Activated naive CD8-positive, alpha-beta T cell treated with anti-CD3 and anti-CD28 coated beads, Interleukin-2, amount 10 ng/mL, durations not matched to agents 7 days and 5 days (primary cell): ENCODE measurements around the gene KLK10. TPM values are rescaled to one million over a fixed set of nuclear protein-coding genes. Genes with fewer than 3 reads are reported as not detected.
"Not testable (repeated sequence)": the region's sequence is repeated elsewhere in the genome, so short reads cannot be mapped to it uniquely, and the experiment has no call there.

Experiments
- ATAC-seq: fragments of 150-1000 bp; cut with Tn5 transposase; one replicate; pipeline ENCODE4 v1.10.0; 2021; ENCODE audit warnings: low read depth, moderate library complexity
- POLR2A ChIA-PET: fragments of 350-600 bp; sonication (Branson Sonifier 250); formaldehyde crosslinking; loops from one replicate; lab custom pipeline; 2021; ENCODE audit warnings: antibody characterized with exemption; lab: Charles Lee
- DNase-seq: peaks from one replicate; pipeline ENCODE4 v3.0.0; 2021
- H3K27ac Mint-ChIP-seq: one replicate; pipeline ENCODE4 v1.8.0; 2022; ENCODE audit warnings: mild to moderate bottlenecking, mixed read lengths
- H3K27me3 Mint-ChIP-seq: one replicate; pipeline ENCODE4 v1.8.0; 2022; ENCODE audit warnings: mild to moderate bottlenecking, moderate library complexity, mixed read lengths
- H3K36me3 Mint-ChIP-seq: one replicate; pipeline ENCODE4 v1.8.0; 2021; ENCODE audit warnings: mild to moderate bottlenecking, mixed read lengths
- H3K4me1 Mint-ChIP-seq: one replicate; pipeline ENCODE4 v1.8.0; 2021; ENCODE audit warnings: mixed read lengths
- H3K4me3 Mint-ChIP-seq: one replicate; pipeline ENCODE4 v1.8.0; 2022; ENCODE audit warnings: mild to moderate bottlenecking, moderate library complexity, mixed read lengths
- H3K9me3 Mint-ChIP-seq: one replicate; pipeline ENCODE4 v1.8.0; 2021; ENCODE audit warnings: mixed read lengths
- total RNA-seq, 2 experiments: library from RNA; stranded (reverse); gene quantifications; one replicate each; pipeline ENCODE4 v1.2.3, GENCODE V29; 2021

KLK10 gene
- total RNA-seq, 2 experiments from 2014 or later, result not detected

GRCh38 chr19:51005248-51005647, 14.3 kb downstream of the KLK10 start:
- no peak for DNase-seq
- H3K9me3 Mint-ChIP-seq, result no peaks in the 10 kb centered on the region
- H3K36me3 Mint-ChIP-seq, result no peaks in the 10 kb centered on the region
- no peak overlapping the region for H3K27ac Mint-ChIP-seq
- peaks cover 22% of the 10 kb centered on the region for H3K27me3 Mint-ChIP-seq
- H3K4me1 Mint-ChIP-seq, result no peaks in the 10 kb centered on the region
- POLR2A ChIA-PET, result no interaction called here
- ATAC-seq, result no peak
- H3K4me3 Mint-ChIP-seq, result no peak overlapping the region

- H3K27me3 Mint-ChIP-seq, result peaks cover 16% of the 10 kb centered on the region
- no peak overlapping the region for H3K27ac Mint-ChIP-seq
- no peaks in the 10 kb centered on the region for H3K4me1 Mint-ChIP-seq
- POLR2A ChIA-PET, result no interaction called here
- no peaks in the 10 kb centered on the region for H3K36me3 Mint-ChIP-seq
- H3K4me3 Mint-ChIP-seq, result no peak overlapping the region
- DNase-seq, result no peak
- ATAC-seq, result no peak
- no peaks in the 10 kb centered on the region for H3K9me3 Mint-ChIP-seq
These were observed 16.2 kb downstream of the KLK10 start for GRCh38 chr19:51003316-51003715.

- POLR2A ChIA-PET, result no interaction called here
- Mint-ChIP-seq H3K27ac (no peak overlapping the region), H3K4me1 (no peaks in the 10 kb centered on the region), H3K36me3 (no peaks in the 10 kb centered on the region), H3K4me3 (no peak overlapping the region), H3K9me3 (no peaks in the 10 kb centered on the region), H3K27me3 (peaks cover 16% of the 10 kb centered on the region)
- peak; percentile 30 for ATAC-seq
- DNase-seq, result no peak
These were observed 16.8 kb downstream of the KLK10 start for GRCh38 chr19:51002542-51003311.

GRCh38 chr19:51002089-51002532, 17.4 kb downstream of the KLK10 start:
- peaks cover 16% of the 10 kb centered on the region for H3K27me3 Mint-ChIP-seq
- DNase-seq, result no peak
- no peak overlapping the region for H3K4me3 Mint-ChIP-seq
- H3K9me3 Mint-ChIP-seq, result no peaks in the 10 kb centered on the region
- H3K36me3 Mint-ChIP-seq, result no peaks in the 10 kb centered on the region
- POLR2A ChIA-PET, result no interaction called here
- no peaks in the 10 kb centered on the region for H3K4me1 Mint-ChIP-seq
- no peak for ATAC-seq
- H3K27ac Mint-ChIP-seq, result no peak overlapping the region

GRCh38 chr19:51001515-51001914, 18.0 kb downstream of the KLK10 start, which contains the start of gene KLK8:
KLK8 (minus strand) TSS chr19:51001604; CDS start chr19:51001167, 437 bp downstream.
- ATAC-seq (no peak), DNase-seq (no peak)
- Mint-ChIP-seq H3K27ac (no peak within 1 kb of the TSS), H3K4me3 (no peak within 1 kb of the TSS), H3K4me1 (no peaks in the 10 kb centered on the region), H3K36me3 (no peaks in the 10 kb centered on the region), H3K27me3 (peaks cover 16% of the 10 kb centered on the region), H3K9me3 (no peaks in the 10 kb centered on the region)
- POLR2A ChIA-PET, result no interaction called here

GRCh38 chr19:51000981-51001380, 18.5 kb downstream of the KLK10 start:
- Mint-ChIP-seq H3K4me1 (no peaks in the 10 kb centered on the region), H3K27me3 (peaks cover 16% of the 10 kb centered on the region)

GRCh38 chr19:51000426-51000825, 19.1 kb downstream of the KLK10 start:
- Mint-ChIP-seq H3K9me3 (no peaks in the 10 kb centered on the region), H3K4me1 (no peaks in the 10 kb centered on the region), H3K27me3 (peaks cover 16% of the 10 kb centered on the region), H3K4me3 (no peak overlapping the region), H3K36me3 (no peaks in the 10 kb centered on the region), H3K27ac (no peak overlapping the region)
- DNase-seq (no peak), ATAC-seq (no peak)
- POLR2A ChIA-PET, result no interaction called here

More at GRCh38 chr19:51000981-51001380, 18.5 kb downstream of the KLK10 start:
- Mint-ChIP-seq H3K27ac (no peak overlapping the region), H3K4me3 (no peak overlapping the region), H3K36me3 (no peaks in the 10 kb centered on the region), H3K9me3 (no peaks in the 10 kb centered on the region)
- POLR2A ChIA-PET, result no interaction called here
- DNase-seq (no peak), ATAC-seq (no peak)

- ATAC-seq, result no peak
- H3K4me1 Mint-ChIP-seq, result no peaks in the 10 kb centered on the region
- DNase-seq, result no peak
- no peak overlapping the region for H3K4me3 Mint-ChIP-seq
- H3K27ac Mint-ChIP-seq, result no peak overlapping the region
- H3K36me3 Mint-ChIP-seq, result no peaks in the 10 kb centered on the region
- H3K9me3 Mint-ChIP-seq, result no peaks in the 10 kb centered on the region
- POLR2A ChIA-PET, result no interaction called here
- H3K27me3 Mint-ChIP-seq, result peaks cover 16% of the 10 kb centered on the region
These were observed 20.8 kb downstream of the KLK10 start for GRCh38 chr19:50998686-50999085.

- H3K4me3 Mint-ChIP-seq, result no peak overlapping the region
- H3K27ac Mint-ChIP-seq, result no peak overlapping the region
- DNase-seq (no peak), ATAC-seq (no peak)
- no peaks in the 10 kb centered on the region for H3K9me3 Mint-ChIP-seq
- no peaks in the 10 kb centered on the region for H3K36me3 Mint-ChIP-seq
- POLR2A ChIA-PET, result no interaction called here
- H3K4me1 Mint-ChIP-seq, result no peaks in the 10 kb centered on the region
- H3K27me3 Mint-ChIP-seq, result peaks cover 16% of the 10 kb centered on the region
These were observed 21.4 kb downstream of the KLK10 start for GRCh38 chr19:50998061-50998460.

- ATAC-seq (no peak), DNase-seq (no peak)
- no peak overlapping the region for H3K4me3 Mint-ChIP-seq
- H3K27me3 Mint-ChIP-seq, result peaks cover 4% of the 10 kb centered on the region
- POLR2A ChIA-PET, result no interaction called here
- H3K4me1 Mint-ChIP-seq, result no peaks in the 10 kb centered on the region
- no peaks in the 10 kb centered on the region for H3K9me3 Mint-ChIP-seq
- H3K27ac Mint-ChIP-seq, result no peak overlapping the region
- no peaks in the 10 kb centered on the region for H3K36me3 Mint-ChIP-seq
These were observed 25.4 kb downstream of the KLK10 start for GRCh38 chr19:50994129-50994528.

GRCh38 chr19:50992666-50993035, 26.9 kb downstream of the KLK10 start:
- H3K27ac Mint-ChIP-seq, result no peak overlapping the region
- no peak for DNase-seq
- peaks cover 8% of the 10 kb centered on the region for H3K27me3 Mint-ChIP-seq
- POLR2A ChIA-PET, result no interaction called here
- H3K36me3 Mint-ChIP-seq, result no peaks in the 10 kb centered on the region
- no peak for ATAC-seq
- H3K4me3 Mint-ChIP-seq, result no peak overlapping the region
- no peaks in the 10 kb centered on the region for H3K9me3 Mint-ChIP-seq
- no peaks in the 10 kb centered on the region for H3K4me1 Mint-ChIP-seq

- H3K27ac Mint-ChIP-seq, H3K9me3 Mint-ChIP-seq, H3K36me3 Mint-ChIP-seq, DNase-seq, H3K4me1 Mint-ChIP-seq, H3K4me3 Mint-ChIP-seq, POLR2A ChIA-PET, ATAC-seq: not testable (repeated sequence)
- peaks cover 43% of the 10 kb centered on the region for H3K27me3 Mint-ChIP-seq
These were observed 35.1 kb downstream of the KLK10 start for GRCh38 chr19:50984416-50984815.

GRCh38 chr19:50983625-50984292, 35.8 kb downstream of the KLK10 start, which contains the start of gene KLK7:
KLK7 (minus strand) TSS chr19:50983917; CDS start chr19:50982399, 1,518 bp downstream.
- Mint-ChIP-seq H3K9me3 (no peaks in the 10 kb centered on the region), H3K36me3 (no peaks in the 10 kb centered on the region), H3K4me3 (no peak within 1 kb of the TSS), H3K27ac (no peak within 1 kb of the TSS), H3K27me3 (peaks cover 40% of the 10 kb centered on the region), H3K4me1 (no peaks in the 10 kb centered on the region)
- DNase-seq (no peak), ATAC-seq (no peak)
- POLR2A ChIA-PET, result no interaction called here

GRCh38 chr19:50982186-50982585, 37.3 kb downstream of the KLK10 start:
- Mint-ChIP-seq H3K4me3 (no peak overlapping the region), H3K9me3 (no peaks in the 10 kb centered on the region), H3K36me3 (no peaks in the 10 kb centered on the region), H3K27me3 (peaks cover 38% of the 10 kb centered on the region), H3K27ac (no peak overlapping the region), H3K4me1 (no peaks in the 10 kb centered on the region)
- DNase-seq, result no peak
- ATAC-seq, result no peak
- POLR2A ChIA-PET, result no interaction called here
